HEK293 (cell line): ENCODE data around the gene GALE.

Source experiments
- CTCF ChIP-seq: fragments of 450-650 bp; formaldehyde crosslinking; IDR thresholded peaks from 2 replicates; pipeline ENCODE4 v1.5.1; 2016; ENCODE audit warnings: missing biosample characterization, missing genetic modification characterization
- SP2 ChIP-seq: fragments of 450-650 bp; formaldehyde crosslinking; IDR thresholded peaks from 2 replicates; pipeline ENCODE4 v1.5.1; 2016; ENCODE audit warnings: missing biosample characterization, missing genetic modification characterization
- TCF7L2 ChIP-seq: IDR thresholded peaks from 2 replicates; pipeline ENCODE4 v1.6.1; 2011; ENCODE audit warnings: low read depth, mild to moderate bottlenecking, inconsistent platforms, low read length, moderate library complexity, borderline replicate concordance
- YY1 ChIP-seq: fragments of 450-650 bp; formaldehyde crosslinking; IDR thresholded peaks from 2 replicates; pipeline ENCODE4 v1.5.1; 2018; ENCODE audit warnings: missing biosample characterization, missing genetic modification characterization
- ZBTB20 ChIP-seq: fragments of 450-650 bp; formaldehyde crosslinking; IDR thresholded peaks from 2 replicates; pipeline ENCODE4 v1.5.1; 2016; ENCODE audit warnings: missing biosample characterization, missing genetic modification characterization
- ZNF133 ChIP-seq: fragments of 450-650 bp; formaldehyde crosslinking; IDR thresholded peaks from 2 replicates; pipeline ENCODE4 v1.5.1; 2016; ENCODE audit warnings: missing biosample characterization, missing genetic modification characterization
- ZNF266 ChIP-seq: fragments of 450-650 bp; formaldehyde crosslinking; IDR thresholded peaks from 2 replicates; pipeline ENCODE4 v1.5.1; 2016; ENCODE audit warnings: missing biosample characterization, missing genetic modification characterization, low read depth
- ZNF48 ChIP-seq: fragments of 450-650 bp; formaldehyde crosslinking; IDR thresholded peaks from 2 replicates; pipeline ENCODE4 v1.5.1; 2016; ENCODE audit warnings: missing biosample characterization, missing genetic modification characterization
- ZNF768 ChIP-seq: fragments of 450-650 bp; formaldehyde crosslinking; IDR thresholded peaks from 2 replicates; pipeline ENCODE4 v1.5.1; 2018; ENCODE audit warnings: missing biosample characterization, mild to moderate bottlenecking, missing genetic modification characterization
- TF ChIP-seq, protein P1 (sequence below): fragments of 450-650 bp; formaldehyde crosslinking; IDR thresholded peaks from 2 replicates; pipeline ENCODE4 v1.5.1; 2016; ENCODE audit warnings: missing biosample characterization, missing genetic modification characterization
- TF ChIP-seq, protein P2 (sequence below): fragments of 450-650 bp; formaldehyde crosslinking; IDR thresholded peaks from 2 replicates; pipeline ENCODE4 v1.5.1; 2016; ENCODE audit warnings: missing biosample characterization, missing genetic modification characterization

DNA sequence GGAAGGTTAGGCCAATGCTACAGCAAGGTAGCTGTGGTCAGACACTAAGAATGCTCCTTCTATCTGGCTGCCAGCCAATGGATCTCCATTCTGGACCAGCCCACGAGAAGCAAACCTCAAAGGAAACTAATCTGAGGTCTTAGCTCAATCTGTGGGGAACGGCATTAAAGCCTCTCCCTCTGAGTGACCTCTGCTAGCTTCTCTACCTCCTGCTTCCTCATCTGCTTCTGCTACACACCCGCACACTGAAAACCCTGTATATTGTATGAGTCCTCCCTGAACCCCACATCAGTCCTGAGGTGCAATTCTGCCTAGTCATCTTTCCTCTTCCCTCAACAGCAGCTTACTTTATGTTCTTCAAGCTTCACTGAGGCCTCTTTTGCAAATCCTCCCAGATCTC, 6.9 kb upstream of the GALE start:
- no peak for TF ChIP-seq ZNF266 (tag by site-specific recombination)
- no peak for TF ChIP-seq ZNF768
- no peak for TF ChIP-seq CTCF (tag by site-specific recombination)
- no peak for TF ChIP-seq SP2 (tag by site-specific recombination)
- no peak for TF ChIP-seq ZBTB20 (tag by site-specific recombination)
- no peak for TF ChIP-seq YY1 (tag by site-specific recombination)
- TF ChIP-seq, protein P1, sequence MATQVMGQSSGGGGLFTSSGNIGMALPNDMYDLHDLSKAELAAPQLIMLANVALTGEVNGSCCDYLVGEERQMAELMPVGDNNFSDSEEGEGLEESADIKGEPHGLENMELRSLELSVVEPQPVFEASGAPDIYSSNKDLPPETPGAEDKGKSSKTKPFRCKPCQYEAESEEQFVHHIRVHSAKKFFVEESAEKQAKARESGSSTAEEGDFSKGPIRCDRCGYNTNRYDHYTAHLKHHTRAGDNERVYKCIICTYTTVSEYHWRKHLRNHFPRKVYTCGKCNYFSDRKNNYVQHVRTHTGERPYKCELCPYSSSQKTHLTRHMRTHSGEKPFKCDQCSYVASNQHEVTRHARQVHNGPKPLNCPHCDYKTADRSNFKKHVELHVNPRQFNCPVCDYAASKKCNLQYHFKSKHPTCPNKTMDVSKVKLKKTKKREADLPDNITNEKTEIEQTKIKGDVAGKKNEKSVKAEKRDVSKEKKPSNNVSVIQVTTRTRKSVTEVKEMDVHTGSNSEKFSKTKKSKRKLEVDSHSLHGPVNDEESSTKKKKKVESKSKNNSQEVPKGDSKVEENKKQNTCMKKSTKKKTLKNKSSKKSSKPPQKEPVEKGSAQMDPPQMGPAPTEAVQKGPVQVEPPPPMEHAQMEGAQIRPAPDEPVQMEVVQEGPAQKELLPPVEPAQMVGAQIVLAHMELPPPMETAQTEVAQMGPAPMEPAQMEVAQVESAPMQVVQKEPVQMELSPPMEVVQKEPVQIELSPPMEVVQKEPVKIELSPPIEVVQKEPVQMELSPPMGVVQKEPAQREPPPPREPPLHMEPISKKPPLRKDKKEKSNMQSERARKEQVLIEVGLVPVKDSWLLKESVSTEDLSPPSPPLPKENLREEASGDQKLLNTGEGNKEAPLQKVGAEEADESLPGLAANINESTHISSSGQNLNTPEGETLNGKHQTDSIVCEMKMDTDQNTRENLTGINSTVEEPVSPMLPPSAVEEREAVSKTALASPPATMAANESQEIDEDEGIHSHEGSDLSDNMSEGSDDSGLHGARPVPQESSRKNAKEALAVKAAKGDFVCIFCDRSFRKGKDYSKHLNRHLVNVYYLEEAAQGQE (tag by site-specific recombination): no peak
- TF ChIP-seq, protein P2, sequence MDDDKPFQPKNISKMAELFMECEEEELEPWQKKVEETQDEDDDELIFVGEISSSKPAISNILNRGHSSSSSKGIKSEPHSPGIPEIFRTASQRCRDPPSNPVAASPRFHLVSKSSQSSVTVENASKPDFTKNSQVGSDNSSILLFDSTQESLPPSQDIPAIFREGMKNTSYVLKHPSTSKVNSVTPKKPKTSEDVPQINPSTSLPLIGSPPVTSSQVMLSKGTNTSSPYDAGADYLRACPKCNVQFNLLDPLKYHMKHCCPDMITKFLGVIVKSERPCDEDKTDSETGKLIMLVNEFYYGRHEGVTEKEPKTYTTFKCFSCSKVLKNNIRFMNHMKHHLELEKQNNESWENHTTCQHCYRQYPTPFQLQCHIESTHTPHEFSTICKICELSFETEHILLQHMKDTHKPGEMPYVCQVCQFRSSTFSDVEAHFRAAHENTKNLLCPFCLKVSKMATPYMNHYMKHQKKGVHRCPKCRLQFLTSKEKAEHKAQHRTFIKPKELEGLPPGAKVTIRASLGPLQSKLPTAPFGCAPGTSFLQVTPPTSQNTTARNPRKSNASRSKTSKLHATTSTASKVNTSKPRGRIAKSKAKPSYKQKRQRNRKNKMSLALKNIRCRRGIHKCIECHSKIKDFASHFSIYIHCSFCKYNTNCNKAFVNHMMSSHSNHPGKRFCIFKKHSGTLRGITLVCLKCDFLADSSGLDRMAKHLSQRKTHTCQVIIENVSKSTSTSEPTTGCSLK: no peak
- no peak for TF ChIP-seq ZNF133 (tag by site-specific recombination)
- TF ChIP-seq ZNF48: no peak
- TF ChIP-seq TCF7L2: no peak
